HCT116 (cell line): ENCODE measurements around the gene FCER1G. TPM values are rescaled to one million over a fixed set of nuclear protein-coding genes. Genes with fewer than 3 reads are reported as not detected.

Source experiments
- ATAC-seq: fragments of 200-7000 bp; cut with Tn5 transposase; 2 replicates; pipeline ENCODE4 v1.9.1; 2020; ENCODE audit warnings: mild to moderate bottlenecking, moderate library complexity
- BruUV-seq: library from RNA; stranded (reverse); fragments of 400-500 nt; replicated peaks from 2 replicates; lab custom pipeline; 2021; lab: Mats Ljungman, UMichigan
- CTCF ChIA-PET: fragments of 300-600 bp; sonication (Branson Sonifier 250); formaldehyde crosslinking; loops from one replicate; lab custom pipeline; 2021; ENCODE audit warnings: antibody characterized with exemption; lab: Charles Lee
- POLR2A ChIA-PET: fragments of 300-600, 350-600 bp; sonication (Branson Sonifier 250); formaldehyde crosslinking; loops from one replicate; lab custom pipeline; 2021; ENCODE audit warnings: antibody characterized with exemption; lab: Charles Lee
- RAD21 ChIA-PET, 2 experiments: fragments of 300-600 bp; sonication (Branson Sonifier 250); formaldehyde crosslinking; loops; one replicate each; lab custom pipeline; 2023; ENCODE audit warnings: low total read pairs in 2 of 2; ENCODE audit not compliant: uncharacterized antibody in 2 of 2, unreplicated experiment in 2 of 2, low non-redundant PET in 1 of 2; lab: Charles Lee
- DNase-seq: peaks from one replicate; pipeline ENCODE4 v3.0.0-alpha.2; 2010; ENCODE audit warnings: low read depth, low spot score
- H2AFZ ChIP-seq: fragments of 200-600 bp; shearing (Covaris generic), sonication (generic); 2 replicates; pipeline ENCODE4 v1.6.1; 2017; ENCODE audit warnings: low read depth, mixed run types, mixed read lengths, antibody characterized with exemption, low read length; ENCODE audit not compliant: poor library complexity, severe bottlenecking
- H3K27ac ChIP-seq: 2 replicates; pipeline ENCODE4 v1.5.1; 2012; ENCODE audit warnings: low read depth, low read length
- H3K27me3 ChIP-seq: fragments of 200-600 bp; sonication (generic); 2 replicates; pipeline ENCODE4 v1.6.1; 2016; ENCODE audit warnings: mixed run types, low read length, mixed read lengths; ENCODE audit not compliant: insufficient read depth
- H3K36me3 ChIP-seq, 2 experiments: fragments of 200-500 bp in 1 of 2; fragments of 200-600 bp in 1 of 2; sonication (Bioruptor generic) in 1 of 2; sonication (generic) in 1 of 2; 2 replicates each; pipeline versions ENCODE4 v1.5.1 to v1.6.1; 2014 to 2016; ENCODE audit warnings: low read length in 2 of 2, inconsistent platforms in 1 of 2, mixed read lengths in 1 of 2, mixed run types in 1 of 2; ENCODE audit not compliant: insufficient read depth in 2 of 2, control insufficient read depth in 1 of 2
- H3K4me1 ChIP-seq, 2 experiments: fragments of 200-600 bp in 1 of 2; sonication (generic) in 1 of 2; 2 replicates each; pipeline versions ENCODE4 v1.5.1 to v1.6.1; 2012 to 2017; ENCODE audit warnings: low read length in 2 of 2, inconsistent platforms in 1 of 2, mild to moderate bottlenecking in 1 of 2, mixed read lengths in 1 of 2, mixed run types in 1 of 2, moderate library complexity in 1 of 2; ENCODE audit not compliant: insufficient read depth in 2 of 2, control insufficient read depth in 1 of 2
- H3K4me2 ChIP-seq: fragments of 200-600 bp; sonication (generic); 2 replicates; pipeline ENCODE4 v1.6.1; 2017; ENCODE audit warnings: mixed run types, low read length, mixed read lengths
- H3K4me3 ChIP-seq, 2 experiments: fragments of 200-600 bp in 1 of 2; sonication (generic) in 1 of 2; replicated peaks in 1 of 2; 2 replicates each; pipeline ENCODE4 v1.5.1; 2011 to 2016; ENCODE audit warnings: low read length in 2 of 2, control low read depth in 1 of 2, low read depth in 1 of 2, mild to moderate bottlenecking in 1 of 2, mixed read lengths in 1 of 2, mixed run types in 1 of 2
- H3K79me2 ChIP-seq: fragments of 200-600 bp; sonication (generic); 2 replicates; pipeline ENCODE4 v1.6.1; 2017; ENCODE audit warnings: mild to moderate bottlenecking, mixed run types, low read length, moderate library complexity, mixed read lengths; ENCODE audit not compliant: insufficient read depth
- H3K9ac ChIP-seq: fragments of 200-600 bp; sonication (generic); 2 replicates; pipeline ENCODE4 v1.6.1; 2016; ENCODE audit warnings: low read length, mixed read lengths
- H3K9me2 ChIP-seq: fragments of 200-600 bp; sonication (generic), shearing (Covaris generic); 2 replicates; pipeline ENCODE4 v1.6.1; 2017; ENCODE audit warnings: mixed run types, mild to moderate bottlenecking, moderate library complexity; ENCODE audit not compliant: insufficient read depth
- H3K9me3 ChIP-seq, 2 experiments: fragments of 200-500 bp in 1 of 2; fragments of 200-600 bp in 1 of 2; sonication (Bioruptor generic) in 1 of 2; sonication (generic) in 1 of 2; 2 replicates each; pipeline ENCODE4 v1.6.1; 2014 to 2017; ENCODE audit warnings: low read length in 2 of 2, mixed read lengths in 2 of 2, inconsistent platforms in 1 of 2, low read depth in 1 of 2, mild to moderate bottlenecking in 1 of 2, mixed run types in 1 of 2, moderate library complexity in 1 of 2; ENCODE audit not compliant: control insufficient read depth in 1 of 2, insufficient read depth in 1 of 2
- H4K20me1 ChIP-seq: fragments of 200-600 bp; sonication (generic), shearing (Covaris generic); 2 replicates; pipeline ENCODE4 v1.6.1; 2017; ENCODE audit warnings: mixed run types, mild to moderate bottlenecking, moderate library complexity; ENCODE audit not compliant: insufficient read depth
- CEBPB ChIP-seq: IDR thresholded peaks from 2 replicates; pipeline ENCODE4 v1.6.1; 2012; ENCODE audit warnings: low read depth
- ELF1 ChIP-seq: IDR thresholded peaks from 2 replicates; pipeline ENCODE4 v1.6.1; 2012; ENCODE audit warnings: low read depth, borderline replicate concordance
- FOSL1 ChIP-seq: IDR thresholded peaks from 2 replicates; pipeline ENCODE4 v1.6.1; 2012; ENCODE audit warnings: low read depth
- MAX ChIP-seq: IDR thresholded peaks from 2 replicates; pipeline ENCODE4 v1.6.1; 2012
- RAD21 ChIP-seq: IDR thresholded peaks from 2 replicates; pipeline ENCODE4 v1.6.1; 2012; ENCODE audit warnings: low read depth, mild to moderate bottlenecking
- REST ChIP-seq: IDR thresholded peaks from 2 replicates; pipeline ENCODE4 v1.6.1; 2012; ENCODE audit warnings: low read depth
- SIN3A ChIP-seq: IDR thresholded peaks from 2 replicates; pipeline ENCODE4 v1.6.1; 2012; ENCODE audit warnings: low read depth
- TCF7L2 ChIP-seq: IDR thresholded peaks from 2 replicates; pipeline ENCODE4 v1.7.0; 2011; ENCODE audit warnings: borderline replicate concordance, inconsistent platforms; ENCODE audit not compliant: insufficient read depth, insufficient read length; ENCODE audit errors: extremely low read depth
- YY1 ChIP-seq: IDR thresholded peaks from 2 replicates; pipeline ENCODE4 v1.6.1; 2011; ENCODE audit warnings: low read length, low read depth, moderate library complexity, mild to moderate bottlenecking; ENCODE audit not compliant: insufficient replicate concordance; ENCODE audit errors: extremely low read depth
- ZBTB33 ChIP-seq: IDR thresholded peaks from 2 replicates; pipeline ENCODE4 v1.6.1; 2011; ENCODE audit warnings: mild to moderate bottlenecking, low read length, moderate library complexity; ENCODE audit not compliant: insufficient replicate concordance; ENCODE audit errors: extremely low read depth
- intact Hi-C: fragments of 100-400 bp; cut with micrococcal nuclease; formaldehyde crosslinking; loops from 2 replicates; pipeline ENCODE4 v1.10.0; 2022
- total RNA-seq: library from RNA; stranded (reverse); gene quantifications from one replicate; pipeline ENCODE4 v1.2.1, GENCODE V29; 2021; ENCODE audit not compliant: unreplicated experiment

FCER1G gene
- total RNA-seq, 1 experiment from 2014 or later: 0.86 TPM

DNA sequence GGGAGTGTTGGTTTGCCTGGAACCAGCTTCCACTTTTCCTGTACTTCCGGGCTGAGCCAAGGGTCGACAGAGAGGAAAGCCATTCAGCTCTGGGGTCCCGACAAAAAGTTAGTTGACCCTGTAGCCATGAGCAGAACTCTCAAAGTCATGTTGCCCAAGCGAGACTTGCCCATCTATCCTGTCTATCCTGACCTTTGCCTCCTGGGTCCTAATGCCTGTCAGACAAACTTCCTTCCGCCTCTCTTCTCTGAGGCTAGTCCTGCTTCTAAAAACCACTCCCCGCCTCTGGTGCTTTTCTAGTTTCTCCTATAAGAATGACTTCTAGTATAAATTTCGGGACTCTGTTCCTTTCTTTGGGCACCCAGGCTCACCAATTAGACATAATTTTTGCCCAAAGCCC, 35.7 kb downstream of the FCER1G start:
- no peaks in the 10 kb centered on the region for H3K9me3 ChIP-seq
- no peak overlapping the region for H3K4me2 ChIP-seq
- intact Hi-C loops: no loop called here
- H2AFZ ChIP-seq: no peak overlapping the region
- H3K27me3 ChIP-seq: no peaks in the 10 kb centered on the region
- H4K20me1 ChIP-seq: no peaks in the 10 kb centered on the region
- ChIA-PET POLR2A (no interaction called here), RAD21 (no interaction called here), CTCF (no interaction called here)
- no peak overlapping the region for H3K4me3 ChIP-seq
- no peaks in the 10 kb centered on the region for H3K4me1 ChIP-seq
- no peak overlapping the region for H3K9ac ChIP-seq
- no peaks in the 10 kb centered on the region for H3K9me2 ChIP-seq
- no peak overlapping the region for H3K27ac ChIP-seq
- no TSS peak for BruUV-seq
- no peak for DNase-seq
- ATAC-seq: no peak
- H3K36me3 ChIP-seq: no peaks in the 10 kb centered on the region
- TF ChIP-seq ELF1: no peak
- TF ChIP-seq TCF7L2: no peak
- no peak for TF ChIP-seq FOSL1
- TF ChIP-seq YY1: no peak
- no peak for TF ChIP-seq MAX
- TF ChIP-seq RAD21: no peak
- TF ChIP-seq SIN3A: no peak
- TF ChIP-seq ZBTB33: no peak
- no peak for TF ChIP-seq CEBPB
- TF ChIP-seq REST: no peak
- H3K79me2 ChIP-seq: no peaks in the 10 kb centered on the region
